HepG2 (cell line): Measurements from ENCODE around the gene RARG. TPM values are rescaled to one million over a fixed set of nuclear protein-coding genes. Genes with fewer than 3 reads are reported as not detected.
A peak's percentile ranks its signal among the peaks of the same experiment; 100 is the strongest.

ENCODE experiments used
- ATAC-seq: fragments of 200-7000 bp; cut with Tn5 transposase; 3 replicates; pipeline ENCODE4 v1.9.1; 2020; ENCODE audit warnings: mild to moderate bottlenecking, moderate library complexity
- BruUV-seq: library from RNA; stranded (reverse); fragments of 400-500 nt; replicated peaks from 2 replicates; lab custom pipeline; 2021; lab: Mats Ljungman, UMichigan
- CTCF ChIA-PET: fragments of 300-600 bp; formaldehyde crosslinking; extraction: SDS; loops from one replicate; lab custom pipeline; 2021; ENCODE audit warnings: low total read pairs, inconsistent platforms, low intra/inter-chr PET ratio; lab: Yijun Ruan, JAX
- POLR2A ChIA-PET: fragments of 350-600 bp; sonication (Branson Sonifier 250); formaldehyde crosslinking; loops from one replicate; lab custom pipeline; 2020; ENCODE audit warnings: antibody characterized with exemption, inconsistent platforms; lab: Yijun Ruan, JAX
- DNase-seq: peaks from one replicate; pipeline ENCODE4 v3.0.0-alpha.2; 2015; ENCODE audit warnings: low spot score
- FAIRE-seq: peaks from 3 replicates; lab custom pipeline; 2011; peaks lifted over from hg19 to GRCh38; lab: Jason Lieb, UNC
- H2AFZ ChIP-seq: one replicate; pipeline ENCODE4 v1.6.1; 2011; ENCODE audit warnings: low read length, inconsistent platforms
- H3K27ac ChIP-seq: fragments of 300-600 bp; 3 replicates; pipeline ENCODE4 v1.8.0; 2011; ENCODE audit warnings: mixed run types, mild to moderate bottlenecking, mixed read lengths, low read length, inconsistent platforms; ENCODE audit not compliant: insufficient read depth; ENCODE audit errors: extremely low read length
- H3K27me3 ChIP-seq, 2 experiments: fragments of 200-600 bp in 1 of 2; 2 replicates in 1 of 2; 3 replicates in 1 of 2; pipeline versions ENCODE4 v1.6.0 to v1.8.0; 2011; ENCODE audit warnings: low read length in 2 of 2, mild to moderate bottlenecking in 2 of 2, moderate library complexity in 2 of 2, inconsistent platforms in 1 of 2; ENCODE audit not compliant: insufficient read depth in 2 of 2, control insufficient read depth in 1 of 2
- H3K36me3 ChIP-seq, 2 experiments: fragments of 200-600 bp in 1 of 2; replicated peaks in 1 of 2; 2 replicates in 1 of 2; 3 replicates in 1 of 2; pipeline versions ENCODE4 v1.5.1 to v1.8.0; 2011; ENCODE audit warnings: low read length in 2 of 2, inconsistent platforms in 1 of 2; ENCODE audit not compliant: insufficient read depth in 2 of 2, control insufficient read depth in 1 of 2
- H3K4me1 ChIP-seq: 2 replicates; pipeline ENCODE4 v1.5.1; 2012; ENCODE audit warnings: low read length, inconsistent platforms; ENCODE audit not compliant: insufficient read depth
- H3K4me2 ChIP-seq: 2 replicates; pipeline ENCODE4 v1.6.0; 2011; ENCODE audit warnings: low read depth, low read length, inconsistent platforms
- H3K4me3 ChIP-seq, 3 experiments: fragments of 200-600 bp in 1 of 3; sonication (generic), shearing (Covaris generic) in 1 of 3; replicated peaks in 1 of 3; 2 replicates each; pipeline ENCODE4 v1.5.1; 2011 to 2016; ENCODE audit warnings: low read length in 3 of 3, inconsistent platforms in 2 of 3, low read depth in 2 of 3, mild to moderate bottlenecking in 2 of 3, control low read depth in 1 of 3, mixed read lengths in 1 of 3; ENCODE audit not compliant: insufficient read depth in 1 of 3
- H3K79me2 ChIP-seq: one replicate; pipeline ENCODE4 v1.6.1; 2011; ENCODE audit warnings: low read length, inconsistent platforms; ENCODE audit not compliant: insufficient read depth
- H3K9ac ChIP-seq: 2 replicates; pipeline ENCODE4 v1.6.0; 2011; ENCODE audit warnings: mild to moderate bottlenecking, low read depth, low read length, inconsistent platforms; ENCODE audit not compliant: insufficient read depth
- H3K9me3 ChIP-seq: 2 replicates; pipeline ENCODE4 v1.5.1; 2012; ENCODE audit warnings: mild to moderate bottlenecking, low read length
- H4K20me1 ChIP-seq: 2 replicates; pipeline ENCODE4 v1.6.0; 2011; ENCODE audit warnings: inconsistent platforms, mild to moderate bottlenecking, low read length, moderate library complexity; ENCODE audit not compliant: insufficient read depth
- AHR ChIP-seq: IDR thresholded peaks from 2 replicates; pipeline ENCODE4 v1.6.1; 2018; ENCODE audit warnings: missing genetic modification reagents, missing compliant biosample characterization
- BCL6 ChIP-seq: IDR thresholded peaks from 2 replicates; pipeline ENCODE4 v1.6.1; 2016; ENCODE audit warnings: missing genetic modification reagents, missing compliant biosample characterization
- KLF11 ChIP-seq: IDR thresholded peaks from 2 replicates; pipeline ENCODE4 v1.6.1; 2016; ENCODE audit warnings: missing compliant biosample characterization
- ZNF644 ChIP-seq: IDR thresholded peaks from 2 replicates; pipeline ENCODE4 v1.6.1; 2016; ENCODE audit warnings: low read depth
- ZNF703 ChIP-seq: sonication (generic); formaldehyde crosslinking; IDR thresholded peaks from 2 replicates; pipeline ENCODE4 v1.5.1; 2020; ENCODE audit warnings: missing genetic modification reagents, mild to moderate bottlenecking, moderate library complexity, borderline replicate concordance
- ZNF879 ChIP-seq: sonication (generic); formaldehyde crosslinking; IDR thresholded peaks from 2 replicates; pipeline ENCODE4 v1.8.1; 2023; ENCODE audit warnings: missing genetic modification reagents
- WGBS: methylation state at CpG from one replicate; pipeline ENCODE4 v1.1.6; 2017; ENCODE audit warnings: low lambda C conversion rate; 5-methylcytosine and 5-hydroxymethylcytosine counted together
- in situ Hi-C: cut with HindIII; loops from 2 replicates; pipeline ENCODE4 v1.10.0; 2017; ENCODE audit warnings: low pct_unique_long_range_greater_than_20kb; ENCODE audit not compliant: extremely low pct_ligation_motif_present
- intact Hi-C: fragments of 100-400 bp; cut with micrococcal nuclease; formaldehyde crosslinking; loops from one replicate; pipeline ENCODE4 v1.10.0; 2022; ENCODE audit not compliant: unreplicated experiment
- polyA plus RNA-seq, 8 experiments: library from polyadenylated mRNA; depleted of rRNA in 3 of 8; stranded (reverse) in 7 of 8; unstranded in 1 of 8; fragments of >200 nt; fragmentation: Illumina TruSeq in 4 of 8; extraction: Trizol in 4 of 8; gene quantifications; 2 replicates each; pipeline versions ENCODE4 v1.2.1 to v1.2.3, GENCODE V29; 2011 to 2016; ENCODE audit warnings: low read depth in 4 of 8, missing spikeins in 1 of 8, mixed read lengths in 1 of 8; ENCODE audit not compliant: insufficient read depth in 1 of 8
- total RNA-seq, 5 experiments: library from RNA; depleted of rRNA; stranded (reverse); fragments of >200 nt; fragmentation: Illumina TruSeq; extraction: Trizol; gene quantifications; 2 replicates each; pipeline ENCODE4 v1.2.3, GENCODE V29; 2016; ENCODE audit warnings: low read depth in 1 of 5
- TF ChIP-seq, protein P1 (sequence below): sonication (generic); formaldehyde crosslinking; IDR thresholded peaks from 2 replicates; pipeline ENCODE4 v1.8.1; 2022; ENCODE audit warnings: mild to moderate bottlenecking, missing genetic modification reagents

RARG gene
- total and polyA plus RNA-seq, 2 of the 13 experiments (the other 11 are each of a cell fraction or from before 2014, with no cell fraction given) = 0.77 to 1.5 TPM

DNA sequence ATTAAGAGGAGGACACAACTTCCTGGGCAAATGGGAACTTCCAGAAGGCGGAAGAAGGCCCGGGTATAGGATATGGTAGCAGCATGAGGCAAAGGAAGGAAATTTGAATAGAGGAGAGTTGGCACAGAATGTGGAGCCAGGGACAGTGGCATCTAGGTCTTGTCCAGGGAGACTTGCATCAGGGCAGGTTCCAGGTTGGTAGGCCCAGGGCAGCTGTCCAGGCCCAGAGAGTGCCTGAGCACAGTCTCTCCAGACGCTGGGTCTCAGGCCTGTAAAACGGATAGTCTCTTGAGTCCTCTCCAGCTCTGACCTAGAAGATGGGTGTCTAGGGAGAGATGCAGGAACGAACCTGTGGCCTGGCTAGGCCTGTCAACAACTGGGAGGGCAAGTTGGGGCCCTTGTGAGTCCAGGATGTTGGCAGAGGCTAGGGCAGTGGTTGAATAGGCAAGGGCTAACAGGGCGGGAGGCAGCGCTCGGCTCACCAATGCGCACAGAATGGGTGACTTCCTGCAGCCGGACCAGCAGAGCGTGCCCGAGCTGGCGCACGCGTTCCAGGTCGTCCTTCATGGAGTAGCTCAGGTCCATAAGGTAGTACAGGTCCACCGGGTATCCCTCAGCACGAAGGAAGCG is 34.9 kb downstream of the RARG start:
- ChIA-PET POLR2A (interaction anchor here (0.7 to 2.0 kb wide), 5 partner anchors 17 to 131 kb away, joined by 3 to 9 read pairs (median 5); partner anchors contain the start of genes CSAD, SOAT2 and ZNF740), CTCF (interaction anchor here (2.2 kb wide), 1 partner anchor 38 kb away, joined by 9 read pairs; no protein-coding TSS in a partner anchor)
- Histone ChIP-seq H3K27me3 (0 out of 5 replicates have a peak, but pooled peaks cover 0 to 2% of the 10 kb centered on the region in 2 experiments), H3K36me3 (no peaks in the 10 kb centered on the region), H3K4me2 (peak overlapping the region; percentile 24; the same call in 1 of the 2 replicates), H2AFZ (no peak overlapping the region), H3K27ac (no peak overlapping the region), H3K9me3 (no peaks in the 10 kb centered on the region), H4K20me1 (no peaks in the 10 kb centered on the region), H3K4me1 (peaks cover 56% of the 10 kb centered on the region), H3K79me2 (no peaks in the 10 kb centered on the region), H3K9ac (no peak overlapping the region), H3K4me3 (no peak overlapping the region; a peak in 1 of 6 replicates)
- BruUV-seq = no TSS peak
- in situ Hi-C loops (no loop called here), intact Hi-C loops (loop anchor here (1.0 kb wide), 1 partner anchor 131 kb away; no protein-coding TSS in a partner anchor)
- peak; percentile 2 for ATAC-seq
- no peak for FAIRE-seq
- TF ChIP-seq KLF11 (CRISPR knock-in tag) = no peak
- no peak for TF ChIP-seq ZNF703 (CRISPR knock-in tag)
- 0 out of 2 replicates have a peak, but pooled peaks have one; percentile 15 for TF ChIP-seq AHR (CRISPR knock-in tag)
- TF ChIP-seq, protein P1, sequence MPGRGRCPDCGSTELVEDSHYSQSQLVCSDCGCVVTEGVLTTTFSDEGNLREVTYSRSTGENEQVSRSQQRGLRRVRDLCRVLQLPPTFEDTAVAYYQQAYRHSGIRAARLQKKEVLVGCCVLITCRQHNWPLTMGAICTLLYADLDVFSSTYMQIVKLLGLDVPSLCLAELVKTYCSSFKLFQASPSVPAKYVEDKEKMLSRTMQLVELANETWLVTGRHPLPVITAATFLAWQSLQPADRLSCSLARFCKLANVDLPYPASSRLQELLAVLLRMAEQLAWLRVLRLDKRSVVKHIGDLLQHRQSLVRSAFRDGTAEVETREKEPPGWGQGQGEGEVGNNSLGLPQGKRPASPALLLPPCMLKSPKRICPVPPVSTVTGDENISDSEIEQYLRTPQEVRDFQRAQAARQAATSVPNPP (CRISPR knock-in tag) = no peak
- TF ChIP-seq BCL6 (CRISPR knock-in tag) = no peak
- no peak for TF ChIP-seq ZNF644
- no peak for TF ChIP-seq ZNF879 (CRISPR knock-in tag)
- DNase-seq = no peak
- WGBS = 72% methylated on average over 8 of the region's 19 CpGs
